Esophagus (tissue), 2 donors: ENCODE measurements around the gene PACSIN2. TPM values are rescaled to one million over a fixed set of nuclear protein-coding genes. Genes with fewer than 3 reads are reported as not detected.

Experiments used
- H3K27ac ChIP-seq, 2 donors: one replicate each; pipeline ENCODE4 v1.5.1; 2013; ENCODE audit warnings: low read depth in 2 of 2, mild to moderate bottlenecking in 2 of 2, inconsistent platforms in 1 of 2, low read length in 1 of 2, moderate library complexity in 1 of 2
- H3K27me3 ChIP-seq, 2 donors: one replicate each; pipeline ENCODE4 v1.6.1; 2013; ENCODE audit warnings: low read length in 2 of 2, control low read depth in 1 of 2, mild to moderate bottlenecking in 1 of 2; ENCODE audit not compliant: insufficient read depth in 2 of 2, control insufficient read depth in 1 of 2
- H3K36me3 ChIP-seq, 2 donors: one replicate each; pipeline ENCODE4 v1.6.1; 2013; ENCODE audit warnings: low read length in 1 of 2; ENCODE audit not compliant: control insufficient read depth in 2 of 2, insufficient read depth in 2 of 2
- H3K4me1 ChIP-seq, 2 donors: one replicate each; pipeline ENCODE4 v1.6.1; 2013; ENCODE audit warnings: low read length in 1 of 2; ENCODE audit not compliant: control insufficient read depth in 2 of 2, insufficient read depth in 2 of 2
- H3K4me3 ChIP-seq, 2 donors: one replicate each; pipeline ENCODE4 v1.5.1; 2013; ENCODE audit warnings: low read length in 2 of 2, mild to moderate bottlenecking in 2 of 2, low read depth in 1 of 2, moderate library complexity in 1 of 2
- H3K9me3 ChIP-seq, 2 donors: one replicate each; pipeline ENCODE4 v1.6.1; 2013; ENCODE audit warnings: mild to moderate bottlenecking in 2 of 2, low read depth in 1 of 2, low read length in 1 of 2, moderate library complexity in 1 of 2; ENCODE audit not compliant: control insufficient read depth in 2 of 2, insufficient read depth in 1 of 2
- WGBS, 2 donors: extraction: QIAGEN DNeasy Blood & Tissue Kit; methylation state at CpG; one replicate each; pipeline ENCODE4 v1.1.7; 2013; 5-methylcytosine and 5-hydroxymethylcytosine counted together
- polyA plus RNA-seq, 2 donors: library from polyadenylated mRNA; stranded (reverse); fragments of 200-250 nt; gene quantifications; one replicate each; pipeline ENCODE4 v1.2.3, GENCODE V29; 2013
- donor health status: healthy with polysubstance abuse.
- donor health status: Bipolar disorder and iron deficiency.

The PACSIN2 gene
- polyA plus RNA-seq, 2 donors, result 17.1 to 20.3 TPM

DNA sequence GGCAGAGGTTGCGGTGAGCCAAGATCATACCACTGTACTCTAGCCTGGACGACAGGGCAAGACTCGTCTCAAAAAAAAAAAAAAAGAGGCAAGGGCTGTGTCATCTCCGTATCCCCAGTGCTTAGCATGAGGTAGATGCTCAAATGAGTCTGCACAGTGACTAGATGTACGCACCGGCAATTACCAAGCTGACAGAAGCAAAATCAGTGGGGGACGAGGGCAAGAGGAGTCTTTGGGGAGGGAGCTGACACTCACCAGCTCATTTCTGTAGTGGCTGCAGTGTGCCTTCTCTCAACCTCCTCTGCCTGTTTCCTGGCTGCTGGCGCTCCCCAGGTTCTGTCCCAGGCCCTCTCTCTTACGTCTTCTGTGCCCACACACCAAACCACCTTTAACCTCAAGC lies 69.9 kb downstream of the PACSIN2 start:
- peaks cover 6 to 25% of the 10 kb centered on the region in 2 donors for H3K4me1 ChIP-seq

DNA sequence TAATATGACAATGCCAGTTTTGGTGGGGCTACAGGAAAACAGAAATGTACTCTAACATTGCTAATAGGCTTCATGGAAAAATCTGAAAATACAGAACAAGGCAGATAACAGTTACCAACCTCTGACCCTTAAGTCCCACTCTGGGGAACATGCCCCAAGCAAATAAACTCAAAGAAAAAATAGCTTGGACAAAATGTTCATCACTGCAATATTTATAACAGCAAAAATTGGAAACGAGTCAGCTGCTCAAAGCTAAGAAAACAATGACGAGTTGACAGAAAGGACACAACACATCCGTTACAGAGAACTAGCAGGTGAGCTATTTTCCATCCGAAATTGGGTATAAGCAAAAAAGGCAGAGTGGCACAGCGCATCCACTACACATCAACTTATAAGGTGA lies 70.5 kb downstream of the PACSIN2 start:
- WGBS, 2 donors, result 72 to 75% methylated on average over 5 of the region's 5 CpGs
- Histone ChIP-seq H3K27ac (no peak overlapping the region), H3K36me3 (peaks cover 0 to 4% of the 10 kb centered on the region in 2 donors), H3K4me1 (peaks cover 6 to 27% of the 10 kb centered on the region in 2 donors), H3K4me3 (no peak overlapping the region), H3K27me3 (no peaks in the 10 kb centered on the region), H3K9me3 (no peaks in the 10 kb centered on the region)

More for the DNA sequence above, 69.9 kb downstream of the PACSIN2 start:
- Histone ChIP-seq H3K9me3 (no peaks in the 10 kb centered on the region), H3K27me3 (no peaks in the 10 kb centered on the region), H3K27ac (peak overlapping the region in 1 of 2 donors; percentile 11), H3K36me3 (peaks cover 0 to 4% of the 10 kb centered on the region in 2 donors), H3K4me3 (no peak overlapping the region)
- WGBS, 2 donors, result 90% methylated on average over 9 of the region's 9 CpGs

DNA sequence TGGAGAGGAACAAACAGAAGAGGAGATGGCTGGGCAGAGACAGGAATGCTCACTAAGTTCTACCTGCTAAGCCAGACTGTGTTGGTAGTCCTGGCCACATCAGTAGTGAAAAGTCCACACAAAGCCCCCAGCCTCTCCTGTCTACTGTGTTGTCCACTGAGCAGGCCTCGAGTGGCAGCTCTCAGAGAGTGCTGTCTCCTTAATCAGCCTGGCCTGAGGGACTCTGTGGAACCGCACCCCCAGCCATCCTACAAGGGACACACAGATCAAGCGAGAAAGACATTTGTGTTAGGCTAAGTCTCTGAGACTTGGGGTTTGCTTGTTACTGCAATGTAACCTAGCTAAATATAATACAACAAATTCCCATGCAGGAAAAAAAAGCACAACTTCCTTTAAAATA lies 71.0 kb downstream of the PACSIN2 start:
- Histone ChIP-seq H3K27ac (peak overlapping the region; percentile 33 to 66), H3K4me3 (no peak overlapping the region), H3K36me3 (peaks cover 0 to 4% of the 10 kb centered on the region in 2 donors), H3K27me3 (no peaks in the 10 kb centered on the region), H3K9me3 (no peaks in the 10 kb centered on the region), H3K4me1 (peaks cover 6 to 25% of the 10 kb centered on the region in 2 donors)
- 83% methylated on average over 3 of the region's 3 CpGs for WGBS, 2 donors

DNA sequence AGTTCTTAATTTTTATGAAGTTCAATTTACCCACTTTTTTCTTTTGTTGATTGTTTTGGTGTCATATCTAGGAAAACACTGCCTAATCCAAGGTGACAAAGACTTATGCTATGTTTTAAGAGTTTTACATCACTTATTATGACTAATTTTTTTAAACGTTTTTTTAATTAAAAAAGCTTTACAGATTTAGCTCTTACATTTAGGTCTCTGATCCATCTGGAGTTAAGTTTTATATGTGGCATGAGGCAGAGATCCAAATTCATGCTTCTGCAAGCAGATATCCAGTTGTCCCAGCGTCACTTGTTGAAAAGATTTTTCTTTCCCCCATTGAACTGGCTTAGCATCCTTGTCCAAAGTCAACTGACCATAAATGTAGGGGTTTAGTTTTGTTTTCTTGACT lies 72.6 kb downstream of the PACSIN2 start:
- Histone ChIP-seq H3K4me3 (no peak overlapping the region), H3K36me3 (peaks cover 0 to 4% of the 10 kb centered on the region in 2 donors), H3K27me3 (no peaks in the 10 kb centered on the region), H3K4me1 (peaks cover 6 to 25% of the 10 kb centered on the region in 2 donors), H3K9me3 (no peaks in the 10 kb centered on the region), H3K27ac (no peak overlapping the region)
- 49 to 52% methylated on average over 2 of the region's 2 CpGs for WGBS, 2 donors

DNA sequence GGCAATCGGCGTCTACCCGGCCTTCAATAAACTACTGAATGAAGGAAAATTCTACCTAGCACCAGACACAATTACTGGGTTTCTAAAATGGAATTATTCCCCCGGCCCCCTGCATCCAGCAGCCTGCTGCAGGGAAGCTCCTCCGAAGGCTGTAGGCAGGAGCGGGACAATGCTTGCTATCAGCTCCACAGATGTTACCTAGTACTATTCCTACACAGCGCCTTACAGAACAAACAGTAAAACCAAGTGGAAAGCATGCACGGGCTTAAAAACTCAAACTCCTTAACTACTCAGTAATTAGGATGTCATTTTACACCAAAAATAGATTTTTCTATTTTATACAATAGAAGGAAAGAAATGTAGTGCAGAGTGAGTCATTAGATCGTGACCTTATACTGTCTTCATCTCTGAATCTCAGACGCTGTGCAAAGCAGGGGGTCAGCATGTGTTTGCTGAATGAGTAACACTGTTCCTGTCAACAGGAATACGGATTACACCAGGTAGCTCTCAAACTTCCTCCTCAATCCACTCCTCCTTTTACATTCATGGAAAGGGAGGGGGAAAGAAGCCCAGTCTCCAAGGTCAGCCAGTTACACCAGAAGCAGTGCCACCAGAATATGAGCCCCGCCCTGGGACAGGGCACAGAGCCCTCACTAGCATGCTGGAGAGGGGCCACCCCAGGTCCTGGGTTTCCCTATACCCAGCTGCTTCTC lies 74.9 kb downstream of the PACSIN2 start:
- WGBS, 2 donors, result 33 to 41% methylated on average over 12 of the region's 12 CpGs
- peaks cover 2 to 21% of the 10 kb centered on the region in 2 donors for H3K4me1 ChIP-seq
- H3K9me3 ChIP-seq, result no peaks in the 10 kb centered on the region
- H3K4me3 ChIP-seq, result no peak overlapping the region
- H3K36me3 ChIP-seq, result no peaks in the 10 kb centered on the region
- no peaks in the 10 kb centered on the region for H3K27me3 ChIP-seq
- H3K27ac ChIP-seq, result peak overlapping the region; percentile 86 to 93

DNA sequence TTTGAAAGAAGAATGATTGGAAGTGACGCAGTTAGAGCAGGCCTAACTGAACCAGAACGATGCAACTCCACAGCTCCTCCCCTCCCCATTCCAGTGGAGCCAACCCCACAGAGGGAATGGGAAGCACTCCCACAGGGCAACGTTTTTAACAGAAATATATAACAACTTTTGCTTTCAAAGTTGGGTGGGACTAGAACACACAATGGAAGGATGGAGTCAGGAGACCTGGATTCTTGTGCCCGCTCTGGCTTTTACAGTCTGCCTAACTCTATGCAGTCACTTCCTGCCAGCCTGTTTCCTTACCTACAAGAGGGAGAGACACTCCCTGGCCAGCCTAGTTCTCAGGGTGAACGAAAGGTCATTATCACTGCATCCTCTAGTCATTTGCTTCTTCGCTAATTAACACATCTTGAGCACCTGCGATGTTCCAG lies 75.5 kb downstream of the PACSIN2 start:
- Histone ChIP-seq H3K9me3 (no peaks in the 10 kb centered on the region), H3K27me3 (no peaks in the 10 kb centered on the region), H3K27ac (peak overlapping the region; percentile 86 to 93), H3K4me1 (peaks cover 3 to 24% of the 10 kb centered on the region in 2 donors), H3K4me3 (no peak overlapping the region), H3K36me3 (no peaks in the 10 kb centered on the region)
- WGBS, 2 donors, result 41 to 42% methylated on average over 7 of the region's 7 CpGs

DNA sequence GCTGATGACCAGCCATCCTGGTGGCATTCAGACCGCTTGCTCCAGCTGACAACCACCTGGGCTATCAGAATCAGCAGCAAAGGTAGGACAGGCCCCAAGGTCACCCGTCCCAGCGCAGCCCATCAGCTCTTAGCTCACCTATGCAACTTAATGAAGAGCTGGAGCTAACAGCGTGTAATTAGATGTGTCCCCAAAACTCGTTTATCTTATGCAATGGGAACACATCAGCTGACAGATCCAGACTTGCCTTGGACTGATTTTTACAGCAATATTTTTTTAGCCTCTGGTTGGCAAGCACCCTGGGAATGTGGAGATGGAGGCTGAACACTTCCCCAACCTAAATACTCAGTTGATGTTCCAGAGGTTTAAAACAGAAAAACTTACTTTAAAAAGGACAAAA lies 76.0 kb downstream of the PACSIN2 start:
- Histone ChIP-seq H3K4me1 (peaks cover 7 to 27% of the 10 kb centered on the region in 2 donors), H3K9me3 (no peaks in the 10 kb centered on the region), H3K27me3 (no peaks in the 10 kb centered on the region), H3K27ac (peak overlapping the region; percentile 86 to 93), H3K4me3 (no peak overlapping the region), H3K36me3 (no peaks in the 10 kb centered on the region)
- 55 to 57% methylated on average over 5 of the region's 5 CpGs for WGBS, 2 donors

DNA sequence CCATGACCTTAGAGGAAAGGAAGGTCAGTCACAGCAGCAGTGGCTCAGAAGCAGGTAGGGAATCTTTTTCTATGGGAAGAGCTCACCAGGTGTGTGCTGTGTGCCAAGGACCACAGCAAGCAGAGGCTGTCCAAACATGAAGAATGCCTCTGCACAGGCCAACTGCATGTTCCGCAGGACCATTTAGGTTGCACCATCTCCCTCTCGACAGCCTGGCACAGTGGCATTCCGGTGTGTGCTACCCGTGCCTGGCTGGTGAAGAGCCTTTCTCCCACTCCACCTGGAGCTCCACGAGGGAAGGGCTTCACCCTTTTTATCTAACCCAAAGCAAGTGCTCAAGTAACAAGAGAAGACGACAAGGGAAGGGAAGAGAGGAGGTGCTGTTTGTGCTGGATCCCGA lies 76.5 kb downstream of the PACSIN2 start:
- Histone ChIP-seq H3K9me3 (no peaks in the 10 kb centered on the region), H3K36me3 (no peaks in the 10 kb centered on the region), H3K4me1 (peaks cover 7 to 26% of the 10 kb centered on the region in 2 donors), H3K27me3 (no peaks in the 10 kb centered on the region), H3K27ac (peak overlapping the region; percentile 86 to 93), H3K4me3 (no peak overlapping the region)
- 56 to 67% methylated on average over 7 of the region's 7 CpGs for WGBS, 2 donors

DNA sequence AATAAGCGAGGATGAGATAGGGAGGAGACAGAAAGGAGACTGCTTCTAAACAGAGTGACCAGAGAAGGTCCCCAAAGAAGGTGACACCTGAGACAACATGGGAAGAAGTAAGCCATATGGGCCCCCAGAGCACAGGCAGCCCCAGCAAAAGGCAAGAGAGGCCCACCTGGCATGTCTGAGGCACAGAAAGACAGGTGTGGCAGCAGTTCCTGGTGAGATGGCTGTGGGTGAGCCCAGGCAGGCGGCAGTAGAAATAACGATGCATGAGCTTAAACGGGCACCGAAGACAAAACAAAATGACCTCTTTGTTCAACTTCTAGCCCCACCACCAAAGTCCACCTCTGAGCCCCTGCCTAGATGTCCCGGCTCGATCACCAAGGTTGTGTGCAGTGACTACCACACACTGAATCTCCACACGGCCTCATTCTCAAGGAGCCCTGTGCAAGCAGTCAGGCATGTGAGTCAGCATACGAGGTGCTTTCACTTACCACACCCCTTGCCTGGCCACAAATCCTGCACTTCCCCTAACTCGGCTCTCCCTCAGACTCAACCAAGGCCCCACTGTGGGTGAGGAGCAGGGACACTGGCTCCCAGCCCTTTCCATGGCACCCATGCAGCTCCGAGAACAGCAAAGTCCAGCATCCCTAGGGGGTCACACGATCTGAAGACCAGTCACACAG lies 77.6 kb downstream of the PACSIN2 start:
- Histone ChIP-seq H3K4me3 (no peak overlapping the region), H3K27ac (peak overlapping the region; percentile 86 to 93), H3K27me3 (no peaks in the 10 kb centered on the region), H3K36me3 (no peaks in the 10 kb centered on the region), H3K4me1 (peaks cover 9 to 28% of the 10 kb centered on the region in 2 donors), H3K9me3 (no peaks in the 10 kb centered on the region)
- 42 to 51% methylated on average over 12 of the region's 12 CpGs for WGBS, 2 donors
